Activated CD8-positive, alpha-beta memory T cell treated with anti-CD3 and anti-CD28 coated beads, Interleukin-2, amount 10 ng/mL, durations not matched to agents 7 days and 5 days (primary cell): Measurements from ENCODE around the gene TMEM253. TPM values are rescaled to one million over a fixed set of nuclear protein-coding genes. Genes with fewer than 3 reads are reported as not detected.

ENCODE experiments used
- ATAC-seq: fragments of 150-1000 bp; cut with Tn5 transposase; one replicate; pipeline ENCODE4 v1.10.0; 2021; ENCODE audit warnings: moderate library complexity
- CTCF ChIA-PET: fragments of 350-600 bp; sonication (Branson Sonifier 250); formaldehyde crosslinking; loops from one replicate; lab custom pipeline; 2021; ENCODE audit warnings: antibody characterized with exemption; lab: Charles Lee
- DNase-seq: peaks from one replicate; pipeline ENCODE4 v3.0.0-alpha.2; 2020
- H3K27ac Mint-ChIP-seq: one replicate; pipeline ENCODE4 v1.8.0; 2021; ENCODE audit warnings: mild to moderate bottlenecking, mixed read lengths
- H3K27me3 Mint-ChIP-seq: one replicate; pipeline ENCODE4 v1.8.0; 2021; ENCODE audit warnings: mixed read lengths
- H3K36me3 Mint-ChIP-seq: one replicate; pipeline ENCODE4 v1.8.0; 2021; ENCODE audit warnings: mild to moderate bottlenecking, mixed read lengths
- H3K4me1 Mint-ChIP-seq: one replicate; pipeline ENCODE4 v1.8.0; 2021; ENCODE audit warnings: mixed read lengths
- H3K4me3 Mint-ChIP-seq: one replicate; pipeline ENCODE4 v1.8.0; 2021; ENCODE audit warnings: mild to moderate bottlenecking, moderate library complexity, mixed read lengths
- H3K9me3 Mint-ChIP-seq: one replicate; pipeline ENCODE4 v1.8.0; 2022; ENCODE audit warnings: low read depth, mixed read lengths
- total RNA-seq, 2 experiments: library from RNA; stranded (reverse); gene quantifications; one replicate each; pipeline ENCODE4 v1.2.3, GENCODE V29; 2021

The TMEM253 gene
- total RNA-seq, 2 experiments from 2014 or later = not detected

DNA sequence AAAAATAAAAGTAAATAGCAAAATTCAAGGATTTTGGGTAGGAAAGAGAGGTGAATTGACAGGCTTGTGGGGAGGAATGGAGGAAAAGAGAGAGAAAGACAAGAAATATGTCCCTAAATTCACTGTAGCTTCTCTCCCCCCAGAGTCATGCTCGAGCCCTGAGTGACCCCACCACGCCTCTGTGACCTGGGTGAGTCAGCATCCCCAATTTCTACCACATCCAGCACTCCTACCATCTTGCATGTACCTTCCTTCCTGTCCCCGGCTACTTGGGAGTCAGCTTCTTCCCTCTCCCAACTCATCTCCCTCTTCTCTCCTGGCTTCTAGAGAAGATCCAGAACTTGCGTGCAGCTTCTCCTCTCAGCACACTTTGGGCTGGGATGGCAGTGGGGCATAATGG lies 12.2 kb upstream of the TMEM253 start:
- H3K36me3 Mint-ChIP-seq = no peaks in the 10 kb centered on the region
- no peak overlapping the region for H3K27ac Mint-ChIP-seq
- peaks cover 30% of the 10 kb centered on the region for H3K4me1 Mint-ChIP-seq
- ATAC-seq = no peak
- CTCF ChIA-PET = interaction anchor here (1.3 to 11.6 kb wide), 6 partner anchors 10 to 117 kb away, joined by 3 to 339 read pairs (median 48); partner anchors contain the start of genes ARHGEF40, TMEM253 and ZNF219
- DNase-seq = no peak
- no peaks in the 10 kb centered on the region for H3K9me3 Mint-ChIP-seq
- H3K27me3 Mint-ChIP-seq = no peaks in the 10 kb centered on the region
- no peak overlapping the region for H3K4me3 Mint-ChIP-seq

DNA sequence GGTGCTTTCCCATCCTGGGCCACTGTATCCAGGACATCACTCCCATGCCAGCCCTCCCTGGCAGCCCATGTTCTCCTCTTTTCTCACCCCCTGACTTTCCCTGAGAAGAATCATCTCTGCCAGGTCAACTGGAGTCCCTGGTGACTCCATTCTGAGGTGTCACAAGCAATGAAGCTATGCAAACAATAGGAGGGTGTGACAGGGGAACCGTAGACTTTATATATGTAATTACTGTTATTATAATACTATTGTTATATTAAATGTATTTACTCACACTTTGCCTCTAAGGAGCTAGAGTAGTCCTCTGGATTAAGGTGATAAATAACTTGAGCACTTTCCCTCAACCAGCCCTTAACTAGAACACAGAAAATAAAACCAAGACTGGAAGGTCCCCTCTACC lies 11.6 kb upstream of the TMEM253 start:
- Mint-ChIP-seq H3K27ac (peak overlapping the region; percentile 50), H3K36me3 (no peaks in the 10 kb centered on the region), H3K27me3 (no peaks in the 10 kb centered on the region), H3K4me3 (no peak overlapping the region), H3K4me1 (peaks cover 30% of the 10 kb centered on the region), H3K9me3 (no peaks in the 10 kb centered on the region)
- DNase-seq (no peak), ATAC-seq (no peak)
- CTCF ChIA-PET = interaction anchor here (0.8 to 11.6 kb wide), 8 partner anchors 9 to 118 kb away, joined by 3 to 339 read pairs (median 26); partner anchors contain the start of genes ARHGEF40, TMEM253 and ZNF219

- no peaks in the 10 kb centered on the region for H3K36me3 Mint-ChIP-seq
- peaks cover 30% of the 10 kb centered on the region for H3K4me1 Mint-ChIP-seq
- no peaks in the 10 kb centered on the region for H3K9me3 Mint-ChIP-seq
- H3K27ac Mint-ChIP-seq = no peak overlapping the region
- no peaks in the 10 kb centered on the region for H3K27me3 Mint-ChIP-seq
- CTCF ChIA-PET = interaction anchor here (0.8 to 11.6 kb wide), 7 partner anchors 15 to 119 kb away, joined by 3 to 339 read pairs (median 46); partner anchors contain the start of genes ARHGEF40 and TMEM253
- DNase-seq (no peak), ATAC-seq (no peak)
- H3K4me3 Mint-ChIP-seq = no peak overlapping the region
Measured at GRCh38 chr14:21089877-21090193, 11.0 kb upstream of the TMEM253 start.

- no peak for DNase-seq
- no peak overlapping the region for H3K27ac Mint-ChIP-seq
- no peaks in the 10 kb centered on the region for H3K9me3 Mint-ChIP-seq
- no peaks in the 10 kb centered on the region for H3K27me3 Mint-ChIP-seq
- H3K4me3 Mint-ChIP-seq = no peak overlapping the region
- CTCF ChIA-PET = interaction anchor here (0.7 to 11.6 kb wide), 8 partner anchors 15 to 116 kb away, joined by 3 to 339 read pairs (median 25); partner anchors contain the start of genes ARHGEF40 and TMEM253
- H3K4me1 Mint-ChIP-seq = peaks cover 30% of the 10 kb centered on the region
- H3K36me3 Mint-ChIP-seq = no peaks in the 10 kb centered on the region
- ATAC-seq = no peak
Measured at GRCh38 chr14:21090194-21090939, 10.5 kb upstream of the TMEM253 start.

DNA sequence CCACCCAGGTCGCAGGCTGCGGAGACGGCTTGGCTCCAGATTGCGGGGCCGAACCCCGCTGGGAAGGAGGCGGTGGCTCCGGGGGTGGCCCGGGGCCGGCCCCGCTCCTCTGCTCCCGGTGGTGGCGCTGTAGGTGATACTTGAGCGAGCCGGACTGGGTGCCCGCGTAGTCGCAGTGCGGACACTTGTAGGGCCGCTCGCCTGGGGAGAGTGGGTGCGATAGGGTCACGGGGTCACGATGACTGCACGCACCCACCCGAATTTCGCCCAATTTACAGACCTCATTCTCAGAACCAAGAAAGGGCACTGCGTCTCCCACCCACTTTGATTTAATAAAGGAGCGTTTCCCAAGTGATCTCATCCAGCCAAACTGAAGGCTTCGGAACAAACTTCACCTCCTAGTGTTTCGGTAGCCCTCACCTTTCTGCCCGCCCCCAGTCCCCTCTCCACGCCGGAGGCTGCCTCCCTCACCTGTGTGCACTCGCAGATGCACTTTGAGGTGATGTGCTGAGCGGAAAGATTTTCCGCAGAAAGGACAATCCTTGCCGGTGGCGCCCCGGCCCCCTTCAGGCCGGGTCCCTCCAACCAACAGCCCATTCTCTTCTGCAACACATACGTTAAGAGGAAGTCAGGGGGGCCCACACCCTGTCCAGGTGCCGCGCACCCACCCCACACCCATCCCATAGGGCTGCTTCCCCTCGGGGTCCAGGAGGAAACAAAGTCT lies 9.8 kb upstream of the TMEM253 start:
- ATAC-seq (no peak), DNase-seq (no peak)
- CTCF ChIA-PET = interaction anchor here (0.7 to 11.6 kb wide), 15 partner anchors 10 to 117 kb away, joined by 3 to 339 read pairs (median 8); partner anchors contain the start of genes ARHGEF40 and TMEM253
- Mint-ChIP-seq H3K4me3 (no peak overlapping the region), H3K9me3 (no peaks in the 10 kb centered on the region), H3K27me3 (no peaks in the 10 kb centered on the region), H3K27ac (no peak overlapping the region), H3K4me1 (peaks cover 30% of the 10 kb centered on the region), H3K36me3 (no peaks in the 10 kb centered on the region)

GRCh38 chr14:21091821-21092272 lies 9.0 kb upstream of the TMEM253 start:
- no peak overlapping the region for H3K4me3 Mint-ChIP-seq
- peaks cover 25% of the 10 kb centered on the region for H3K4me1 Mint-ChIP-seq
- no peaks in the 10 kb centered on the region for H3K36me3 Mint-ChIP-seq
- DNase-seq (no peak), ATAC-seq (no peak)
- H3K9me3 Mint-ChIP-seq = no peaks in the 10 kb centered on the region
- CTCF ChIA-PET = interaction anchor here (0.5 to 11.6 kb wide), 31 partner anchors 8 to 347 kb away, joined by 3 to 339 read pairs (median 6); partner anchors contain the start of genes ARHGEF40, NDRG2, RNASE13 and RNASE8
- H3K27me3 Mint-ChIP-seq = peaks cover 1% of the 10 kb centered on the region
- H3K27ac Mint-ChIP-seq = no peak overlapping the region

DNA sequence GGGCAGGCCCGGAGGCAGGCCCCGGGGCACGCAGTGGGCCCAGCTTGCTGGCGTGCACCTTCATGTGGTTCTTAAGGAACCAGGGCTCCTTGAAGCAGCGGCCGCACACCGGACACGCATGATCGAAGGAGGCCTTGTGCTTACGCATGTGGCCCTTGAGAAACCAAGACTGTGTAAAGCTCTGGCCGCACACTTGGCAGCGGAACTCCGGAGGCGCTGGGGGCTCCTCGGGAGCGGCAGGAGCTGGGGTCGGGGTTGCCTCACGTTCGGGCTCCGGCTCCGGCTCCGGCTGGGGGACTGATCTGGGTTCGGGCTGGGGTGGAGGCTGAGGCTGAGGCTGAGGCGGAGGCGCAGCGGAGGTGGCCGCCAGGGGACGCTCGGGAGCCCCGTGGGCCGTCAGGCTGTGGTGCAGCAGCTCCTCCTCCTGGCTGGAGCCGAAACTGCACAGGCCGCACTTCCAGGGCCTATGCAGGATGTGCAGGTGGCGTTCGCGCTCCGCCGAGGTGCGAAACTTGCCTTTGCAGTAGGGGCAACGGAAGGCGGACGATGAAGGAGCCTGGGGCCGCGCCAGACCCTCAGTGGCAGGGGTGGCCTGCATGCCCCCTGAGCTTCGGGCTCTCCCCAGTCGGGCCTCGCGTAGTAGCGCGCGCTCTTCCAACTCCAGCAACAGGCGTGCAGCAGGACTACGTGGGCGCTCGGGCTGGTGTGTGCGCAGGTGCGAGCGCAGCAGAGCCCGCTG lies 8.4 kb upstream of the TMEM253 start:
- DNase-seq (peak; percentile 91), ATAC-seq (peak; percentile 85)
- Mint-ChIP-seq H3K4me1 (peaks cover 20% of the 10 kb centered on the region), H3K4me3 (no peak overlapping the region), H3K27ac (no peak overlapping the region), H3K27me3 (peaks cover 7% of the 10 kb centered on the region), H3K36me3 (no peaks in the 10 kb centered on the region), H3K9me3 (no peaks in the 10 kb centered on the region)
- CTCF ChIA-PET = interaction anchor here (0.5 to 11.6 kb wide), 32 partner anchors 8 to 348 kb away, joined by 3 to 339 read pairs (median 6); partner anchors contain the start of genes ARHGEF40, NDRG2, RNASE13 and RNASE8

DNA sequence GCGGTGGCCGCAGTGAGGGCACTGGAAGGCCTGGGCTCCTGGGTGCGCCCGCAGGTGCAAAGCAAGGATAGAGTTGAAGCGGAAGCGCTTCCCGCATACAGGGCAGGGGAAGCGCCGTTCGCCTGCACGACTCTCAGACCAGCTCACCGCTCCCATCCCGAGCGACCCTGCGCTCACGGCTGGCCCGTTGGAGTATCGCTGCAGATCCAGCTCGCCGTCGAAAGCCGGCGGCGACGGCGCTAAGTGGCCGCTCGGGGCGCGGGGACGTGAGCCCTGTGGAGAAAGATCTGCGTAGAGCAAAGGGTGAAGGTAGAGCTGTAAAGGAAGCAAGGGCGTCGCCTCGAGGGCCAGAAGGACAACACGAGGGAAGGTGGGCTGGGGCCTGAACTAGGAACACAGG lies 7.8 kb upstream of the TMEM253 start:
- Mint-ChIP-seq H3K9me3 (no peaks in the 10 kb centered on the region), H3K36me3 (no peaks in the 10 kb centered on the region), H3K27me3 (peaks cover 7% of the 10 kb centered on the region), H3K4me3 (no peak overlapping the region), H3K4me1 (peaks cover 14% of the 10 kb centered on the region), H3K27ac (no peak overlapping the region)
- CTCF ChIA-PET = interaction anchor here (1.0 to 11.6 kb wide), 27 partner anchors 9 to 122 kb away, joined by 3 to 339 read pairs (median 6); partner anchors contain the start of genes ARHGEF40, NDRG2, RNASE13 and RNASE8
- ATAC-seq (no peak), DNase-seq (no peak)

DNA sequence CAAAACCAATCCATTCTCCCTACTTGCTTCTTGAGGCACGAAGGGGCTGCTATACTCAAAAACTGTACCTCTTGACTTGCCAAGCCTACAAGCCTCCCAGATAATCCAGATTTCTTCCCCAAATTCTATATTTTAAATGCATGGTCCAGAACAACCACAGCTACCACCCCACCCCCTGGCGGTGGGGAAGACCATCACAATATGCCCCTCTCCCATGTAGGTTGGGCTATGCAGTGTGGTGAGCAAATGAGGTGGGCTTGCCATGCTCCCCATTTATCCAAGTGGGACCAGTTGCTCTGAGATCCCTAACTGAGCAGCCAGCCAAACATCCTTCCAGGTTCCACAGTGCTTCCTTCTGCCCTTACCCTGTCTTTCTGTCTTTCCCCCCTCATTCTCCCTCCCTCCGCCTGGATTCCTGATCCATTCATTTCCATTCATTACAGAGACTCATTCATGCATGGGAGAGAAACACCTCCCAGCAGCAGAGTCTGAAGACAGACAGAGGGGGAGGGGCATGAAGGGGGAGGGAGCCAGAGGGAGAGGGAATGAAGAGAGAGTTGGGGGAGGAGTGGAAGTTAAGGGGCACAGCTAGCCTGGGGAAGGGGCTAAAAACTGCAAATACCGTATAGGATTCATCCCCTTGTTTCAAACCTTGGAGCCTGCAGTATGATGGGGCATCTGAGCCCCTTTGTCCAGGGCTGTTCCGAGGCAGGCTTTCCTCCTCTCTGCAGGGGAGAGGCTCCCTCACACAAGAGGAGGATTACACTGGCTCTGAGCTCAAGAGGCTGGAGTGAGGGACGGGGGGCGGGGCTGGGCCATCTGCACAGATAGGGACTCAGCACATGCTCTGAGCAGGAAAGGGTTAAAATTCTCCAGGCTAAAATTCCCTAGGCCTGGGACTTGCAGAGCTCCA lies 6.8 kb upstream of the TMEM253 start:
- H3K4me3 Mint-ChIP-seq = no peak overlapping the region
- no peak overlapping the region for H3K27ac Mint-ChIP-seq
- peaks cover 12% of the 10 kb centered on the region for H3K4me1 Mint-ChIP-seq
- CTCF ChIA-PET = interaction anchor here (1.3 to 11.6 kb wide), 9 partner anchors 11 to 123 kb away, joined by 5 to 339 read pairs (median 13); partner anchors contain the start of genes ARHGEF40 and TMEM253
- H3K27me3 Mint-ChIP-seq = peaks cover 11% of the 10 kb centered on the region
- ATAC-seq = no peak
- no peaks in the 10 kb centered on the region for H3K9me3 Mint-ChIP-seq
- H3K36me3 Mint-ChIP-seq = peaks cover 2% of the 10 kb centered on the region
- no peak for DNase-seq

DNA sequence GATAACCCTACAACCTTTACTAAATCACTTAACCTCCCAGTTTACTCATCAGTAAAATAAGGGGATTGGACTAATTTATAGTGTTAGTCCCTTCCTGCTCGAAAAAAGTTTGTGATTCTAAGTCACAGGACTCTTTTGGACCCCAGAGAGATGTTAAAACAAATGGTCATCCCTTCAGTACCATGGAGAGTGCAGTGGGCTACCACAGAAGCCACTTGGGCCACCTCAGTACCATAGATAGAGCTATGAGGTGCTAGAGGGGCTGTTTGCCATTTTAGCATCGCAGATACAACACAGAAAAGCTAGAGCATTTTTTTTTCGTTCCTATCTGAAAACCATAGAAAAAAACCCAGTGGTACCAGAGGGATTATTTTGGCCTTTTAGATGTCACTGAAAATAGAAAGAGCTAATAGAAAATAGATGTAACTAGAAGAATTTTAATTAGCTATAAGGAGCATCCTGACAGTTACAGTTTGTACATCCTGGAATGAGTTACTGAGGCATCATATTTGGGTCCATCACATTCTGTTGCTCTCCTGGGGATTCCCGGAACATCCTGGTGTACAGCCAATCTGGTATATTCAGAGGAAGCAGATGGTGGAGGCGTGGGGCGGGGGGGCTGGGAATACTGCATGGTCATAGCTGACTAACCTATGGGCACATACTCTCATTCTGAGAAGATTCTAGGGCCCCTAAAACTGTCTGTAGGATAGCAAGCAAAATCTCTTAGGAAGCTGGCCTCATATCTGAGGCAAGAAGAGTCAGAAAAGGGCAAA lies 5.2 kb upstream of the TMEM253 start:
- Mint-ChIP-seq H3K27me3 (peaks cover 21% of the 10 kb centered on the region), H3K4me1 (peaks cover 21% of the 10 kb centered on the region), H3K4me3 (no peak overlapping the region), H3K27ac (no peak overlapping the region), H3K9me3 (no peaks in the 10 kb centered on the region), H3K36me3 (peaks cover 2% of the 10 kb centered on the region)
- CTCF ChIA-PET = interaction anchor here (0.7 to 11.6 kb wide), 8 partner anchors 10 to 125 kb away, joined by 3 to 339 read pairs (median 7); partner anchors contain the start of gene TMEM253
- no peak for ATAC-seq
- no peak for DNase-seq

DNA sequence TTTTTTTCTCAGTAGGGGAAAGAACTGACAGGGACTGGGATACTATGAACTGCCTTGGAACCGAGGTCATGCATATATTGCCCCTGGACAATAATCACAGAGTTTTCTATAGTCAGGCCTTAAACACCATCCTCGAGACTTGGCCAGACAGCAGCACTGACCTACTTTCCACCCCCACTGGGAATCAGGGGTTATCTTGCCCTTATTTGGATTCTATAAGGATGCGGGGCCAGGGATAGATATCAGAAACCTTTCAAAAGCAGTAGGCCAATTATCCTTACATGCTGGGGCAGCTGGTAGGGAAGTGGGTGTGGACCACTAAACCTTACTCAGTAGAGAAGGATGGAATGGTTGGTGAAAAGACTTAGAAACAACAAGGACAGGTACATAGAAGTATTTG lies 4.4 kb upstream of the TMEM253 start:
- Mint-ChIP-seq H3K4me3 (no peak overlapping the region), H3K36me3 (peaks cover 2% of the 10 kb centered on the region), H3K27ac (no peak overlapping the region), H3K27me3 (peaks cover 21% of the 10 kb centered on the region), H3K4me1 (peaks cover 22% of the 10 kb centered on the region), H3K9me3 (no peaks in the 10 kb centered on the region)
- DNase-seq (no peak), ATAC-seq (no peak)
- CTCF ChIA-PET = interaction anchor here (1.1 to 11.6 kb wide), 7 partner anchors 9 to 126 kb away, joined by 3 to 339 read pairs (median 9); partner anchors contain the start of genes ARHGEF40 and TMEM253
